ENCODE results near the gene SOX11.

SOX11 gene

GRCh38 chr2:5734859-5735520 lies 42.8 kb downstream of the SOX11 start:
- no peak overlapping the region for H3K4me3 ChIP-seq (ENCODE audit: low read length)
- TF ChIP-seq, protein P1, sequence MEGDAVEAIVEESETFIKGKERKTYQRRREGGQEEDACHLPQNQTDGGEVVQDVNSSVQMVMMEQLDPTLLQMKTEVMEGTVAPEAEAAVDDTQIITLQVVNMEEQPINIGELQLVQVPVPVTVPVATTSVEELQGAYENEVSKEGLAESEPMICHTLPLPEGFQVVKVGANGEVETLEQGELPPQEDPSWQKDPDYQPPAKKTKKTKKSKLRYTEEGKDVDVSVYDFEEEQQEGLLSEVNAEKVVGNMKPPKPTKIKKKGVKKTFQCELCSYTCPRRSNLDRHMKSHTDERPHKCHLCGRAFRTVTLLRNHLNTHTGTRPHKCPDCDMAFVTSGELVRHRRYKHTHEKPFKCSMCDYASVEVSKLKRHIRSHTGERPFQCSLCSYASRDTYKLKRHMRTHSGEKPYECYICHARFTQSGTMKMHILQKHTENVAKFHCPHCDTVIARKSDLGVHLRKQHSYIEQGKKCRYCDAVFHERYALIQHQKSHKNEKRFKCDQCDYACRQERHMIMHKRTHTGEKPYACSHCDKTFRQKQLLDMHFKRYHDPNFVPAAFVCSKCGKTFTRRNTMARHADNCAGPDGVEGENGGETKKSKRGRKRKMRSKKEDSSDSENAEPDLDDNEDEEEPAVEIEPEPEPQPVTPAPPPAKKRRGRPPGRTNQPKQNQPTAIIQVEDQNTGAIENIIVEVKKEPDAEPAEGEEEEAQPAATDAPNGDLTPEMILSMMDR (conservative IDR thresholded peaks at IDR 0.05; ENCODE audit: low read length) = no peak
- DNase-seq (ENCODE audit: low read depth) = no peak

- H3K4me3 ChIP-seq (ENCODE audit: low read length) = no peak overlapping the region
- TF ChIP-seq, protein P1 (conservative IDR thresholded peaks at IDR 0.05; ENCODE audit: low read length) = no peak
- DNase-seq (ENCODE audit: low read depth) = no peak
Measured at GRCh38 chr2:5735521-5735861, 43.3 kb downstream of the SOX11 start.

- no peak overlapping the region for H3K4me3 ChIP-seq (ENCODE audit: low read length)
- DNase-seq (ENCODE audit: low read depth) = no peak
- TF ChIP-seq, protein P1 (conservative IDR thresholded peaks at IDR 0.05; ENCODE audit: low read length) = no peak
Measured at GRCh38 chr2:5736050-5736449, 43.9 kb downstream of the SOX11 start.

- H3K4me3 ChIP-seq (ENCODE audit: low read length) = no peak overlapping the region
- DNase-seq (ENCODE audit: low read depth) = no peak
- TF ChIP-seq, protein P1 (conservative IDR thresholded peaks at IDR 0.05; ENCODE audit: low read length) = no peak
Measured at GRCh38 chr2:5736886-5737285, 44.7 kb downstream of the SOX11 start.

- no peak for DNase-seq (ENCODE audit: low read depth)
- TF ChIP-seq, protein P1 (conservative IDR thresholded peaks at IDR 0.05; ENCODE audit: low read length) = no peak
- no peak overlapping the region for H3K4me3 ChIP-seq (ENCODE audit: low read length)
Measured at GRCh38 chr2:5740053-5740452, 47.9 kb downstream of the SOX11 start.

- no peak overlapping the region for H3K4me3 ChIP-seq (ENCODE audit: low read length)
- DNase-seq (ENCODE audit: low read depth) = no peak
- TF ChIP-seq, protein P1 (conservative IDR thresholded peaks at IDR 0.05; ENCODE audit: low read length) = no peak
Measured at GRCh38 chr2:5740817-5741216, 48.6 kb downstream of the SOX11 start.

- no peak for DNase-seq (ENCODE audit: low read depth)
- no peak overlapping the region for H3K4me3 ChIP-seq (ENCODE audit: low read length)
- TF ChIP-seq, protein P1 (conservative IDR thresholded peaks at IDR 0.05; ENCODE audit: low read length) = no peak
Measured at GRCh38 chr2:5741242-5741641, 49.1 kb downstream of the SOX11 start.
